K562 (cell line): ENCODE data around the gene APOL3. TPM values are rescaled to one million over a fixed set of nuclear protein-coding genes. Genes with fewer than 3 reads are reported as not detected.

ENCODE experiments used
- ATF7 ChIP-seq: fragments of 450-650 bp; IDR thresholded peaks from 2 replicates; pipeline ENCODE4 v1.7.1; 2014; ENCODE audit warnings: mild to moderate bottlenecking, moderate library complexity
- C11orf30 ChIP-seq: fragments of 450-650 bp; IDR thresholded peaks from 2 replicates; pipeline ENCODE4 v1.6.1; 2016; ENCODE audit warnings: low read depth, mild to moderate bottlenecking
- CBX3 ChIP-seq, 2 experiments: IDR thresholded peaks; 1 replicate in 1 of 2; 2 replicates in 1 of 2; pipeline ENCODE4 v1.6.1; 2012; ENCODE audit warnings: inconsistent platforms in 2 of 2, low read length in 2 of 2, borderline replicate concordance in 1 of 2, control low read depth in 1 of 2
- FOXJ3 ChIP-seq: sonication (generic); formaldehyde crosslinking; IDR thresholded peaks from 2 replicates; pipeline ENCODE4 v1.4.0; 2020; ENCODE audit warnings: mild to moderate bottlenecking, missing genetic modification reagents
- ILK ChIP-seq: fragments of 450-650 bp; IDR thresholded peaks from 2 replicates; pipeline ENCODE4 v1.6.1; 2016; ENCODE audit warnings: missing genetic modification characterization, low read depth, mild to moderate bottlenecking, missing compliant biosample characterization, moderate library complexity, borderline replicate concordance
- MNT ChIP-seq, 2 experiments: fragments of 450-650 bp; conservative IDR thresholded peaks; 2 replicates each; pipeline ENCODE4 v1.6.1; 2017; ENCODE audit warnings: mild to moderate bottlenecking in 2 of 2, moderate library complexity in 2 of 2
- MTA1 ChIP-seq: fragments of 450-650 bp; IDR thresholded peaks from 2 replicates; pipeline ENCODE4 v1.6.1; 2017; ENCODE audit warnings: borderline replicate concordance
- MTA3 ChIP-seq: fragments of 450-650 bp; formaldehyde crosslinking; IDR thresholded peaks from 2 replicates; pipeline ENCODE4 v1.6.1; 2017; ENCODE audit warnings: mild to moderate bottlenecking, borderline replicate concordance
- PHTF2 ChIP-seq: fragments of 250-450 bp; sonication (Bioruptor Pico); IDR thresholded peaks from 2 replicates; pipeline ENCODE4 v1.5.0; 2021; ENCODE audit warnings: mild to moderate bottlenecking
- PTBP1 ChIP-seq: fragments of 200-400 bp; formaldehyde crosslinking; IDR thresholded peaks from 2 replicates; pipeline ENCODE4 v1.6.1; 2017; ENCODE audit warnings: low read depth, low read length
- SAP30 ChIP-seq: fragments of 200-600 bp; sonication (generic); IDR thresholded peaks from 2 replicates; pipeline ENCODE4 v1.6.1; 2012; ENCODE audit warnings: borderline replicate concordance, low read depth, mild to moderate bottlenecking, moderate library complexity, low read length, control low read depth, inconsistent platforms; ENCODE audit not compliant: insufficient read depth, poor library complexity, severe bottlenecking
- SFPQ ChIP-seq: fragments of 200-400 bp; formaldehyde crosslinking; IDR thresholded peaks from 2 replicates; pipeline ENCODE4 v1.6.1; 2017; ENCODE audit warnings: mild to moderate bottlenecking, low read depth, low read length, moderate library complexity
- STAG1 ChIP-seq: sonication (generic); formaldehyde crosslinking; IDR thresholded peaks from 2 replicates; pipeline ENCODE4 v1.5.0; 2020; ENCODE audit warnings: missing genetic modification reagents, borderline replicate concordance
- THRAP3 ChIP-seq: fragments of 450-650 bp; IDR thresholded peaks from 2 replicates; pipeline ENCODE4 v1.6.1; 2016; ENCODE audit warnings: mild to moderate bottlenecking, inconsistent platforms, borderline replicate concordance
- U2AF2 ChIP-seq: fragments of 200-400 bp; formaldehyde crosslinking; optimal IDR thresholded peaks from 2 replicates; pipeline ENCODE3; 2017; ENCODE audit warnings: low read depth, mild to moderate bottlenecking, low read length
- ZBTB34 ChIP-seq: fragments of 250-450 bp; sonication (Bioruptor Pico); IDR thresholded peaks from 2 replicates; pipeline ENCODE4 v1.8.0; 2021; ENCODE audit warnings: mild to moderate bottlenecking, moderate library complexity
- ZNF165 ChIP-seq: fragments of 250-450 bp; sonication (Bioruptor Pico); IDR thresholded peaks from 2 replicates; pipeline ENCODE4 v1.4.0; 2020; ENCODE audit warnings: borderline replicate concordance
- ZNF408 ChIP-seq: fragments of 250-450 bp; sonication (Bioruptor Pico); IDR thresholded peaks from 2 replicates; pipeline ENCODE4 v1.4.0; 2020; ENCODE audit warnings: low read depth, mild to moderate bottlenecking, moderate library complexity
- ZNF695 ChIP-seq: fragments of 450-650 bp; formaldehyde crosslinking; IDR thresholded peaks from 2 replicates; pipeline ENCODE4 v1.4.0; 2020; ENCODE audit warnings: mild to moderate bottlenecking, moderate library complexity
- ZNF740 ChIP-seq, 3 experiments: fragments of 200-800 bp in 1 of 3; sonication (Bioruptor generic) in 1 of 3; sonication (generic) in 1 of 3; formaldehyde crosslinking in 1 of 3; IDR thresholded peaks; 2 replicates each; pipeline versions ENCODE4 v1.6.1 to v1.8.0; 2016 to 2022; ENCODE audit warnings: mild to moderate bottlenecking in 2 of 3, missing compliant biosample characterization in 2 of 3, missing genetic modification characterization in 2 of 3, missing genetic modification reagents in 1 of 3
- polyA plus RNA-seq, 8 experiments: library from polyadenylated mRNA; depleted of rRNA in 4 of 8; stranded (reverse) in 5 of 8; unstranded in 3 of 8; fragments of >200 nt; fragmentation: Nextera tagmentation in 2 of 8; fragmentation: Illumina TruSeq in 1 of 8; extraction: Ambion mirVana in 2 of 8; extraction: Trizol in 1 of 8; gene quantifications; 2 replicates each; pipeline versions ENCODE4 v1.2.1 to v1.2.3, GENCODE V29; 2011 to 2014; ENCODE audit warnings: inconsistent platforms in 1 of 8, missing spikeins in 1 of 8
- total RNA-seq, 7 experiments: library from RNA; depleted of rRNA in 6 of 7; stranded (reverse); fragments of >200 nt in 6 of 7; fragmentation: Illumina TruSeq in 2 of 7; extraction: Trizol in 2 of 7; gene quantifications; 2 replicates each; pipeline versions ENCODE4 v1.2.1 to v1.2.3, GENCODE V29; 2011 to 2021; ENCODE audit warnings: low replicate concordance in 1 of 7
- TF ChIP-seq, protein P1 (sequence below): fragments of 250-450 bp; sonication (Bioruptor Pico); IDR thresholded peaks from 2 replicates; pipeline ENCODE4 v1.8.0; 2022; ENCODE audit warnings: moderate library complexity, mild to moderate bottlenecking, inconsistent platforms

The APOL3 gene
- total and polyA plus RNA-seq, 9 of the 15 experiments (the other 6 are each of a cell fraction or from before 2014, with no cell fraction given) = 0.25 to 1.1 (median 0.56) TPM; not detected in 1

DNA sequence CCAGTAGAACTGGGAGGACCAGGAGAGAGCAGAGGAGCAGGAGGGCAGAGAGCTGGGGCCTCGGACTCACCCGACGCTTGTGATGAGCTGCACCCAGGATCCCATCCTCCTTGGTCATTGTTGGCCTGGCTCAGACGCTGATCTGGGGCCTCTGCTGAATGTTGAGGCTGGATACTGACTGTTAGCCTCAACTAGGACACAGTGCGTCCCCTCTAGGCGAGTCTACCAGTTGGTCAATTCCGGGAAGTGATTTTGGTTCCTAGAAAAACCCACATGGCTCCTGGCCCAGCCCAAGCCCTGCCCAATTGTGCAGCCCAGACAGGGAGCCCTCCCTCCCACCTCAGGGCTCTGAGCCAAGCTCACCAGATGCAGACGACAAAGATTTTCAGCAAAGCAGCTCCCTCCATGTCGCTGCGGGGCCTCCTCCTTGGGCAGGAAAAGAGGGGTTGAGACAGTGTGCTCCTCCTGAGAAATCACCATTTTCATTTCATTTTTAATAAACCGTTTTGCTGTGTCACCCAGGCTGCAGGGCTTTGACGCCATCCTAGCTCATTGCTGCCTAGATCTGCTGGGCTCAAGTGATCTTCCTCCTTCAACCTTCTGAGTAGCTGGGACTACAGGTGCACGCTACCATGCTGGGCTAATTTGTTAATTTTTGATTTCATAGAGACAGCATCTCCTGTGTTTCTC lies 41.2 kb upstream of the APOL3 start, which contains the start of gene APOL4 (continued):
- no peak for TF ChIP-seq ZNF740 (CRISPR knock-in tag; IDR thresholded peaks at IDR 0.05)
- no peak for TF ChIP-seq ZNF740 (tag; IDR thresholded peaks at IDR 0.05)
- TF ChIP-seq ILK (tag) = no peak
- TF ChIP-seq C11orf30 = peak; percentile 70
- no peak for TF ChIP-seq ZBTB34 (CRISPR knock-in tag)
- TF ChIP-seq SAP30 = no peak
- no peak for TF ChIP-seq ZNF165 (CRISPR knock-in tag)
- no peak for TF ChIP-seq CBX3 (IDR thresholded peaks at IDR 0.05; ENCODE audit: borderline replicate concordance in 1 of 2, low read length in 2 of 2)
- TF ChIP-seq U2AF2 = no peak
- no peak for TF ChIP-seq PHTF2 (CRISPR knock-in tag)
- TF ChIP-seq, protein P1, sequence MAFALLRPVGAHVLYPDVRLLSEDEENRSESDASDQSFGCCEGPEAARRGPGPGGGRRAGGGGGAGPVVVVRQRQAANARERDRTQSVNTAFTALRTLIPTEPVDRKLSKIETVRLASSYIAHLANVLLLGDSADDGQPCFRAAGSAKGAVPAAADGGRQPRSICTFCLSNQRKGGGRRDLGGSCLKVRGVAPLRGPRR (CRISPR knock-in tag) = no peak
- TF ChIP-seq ATF7 = peak; percentile 79
- no peak for TF ChIP-seq THRAP3
- no peak for TF ChIP-seq ZNF408 (CRISPR knock-in tag)
- TF ChIP-seq PTBP1 = no peak
- TF ChIP-seq SFPQ = no peak
- TF ChIP-seq MTA1 = no peak
- peak; percentile 51; the same call in 1 of the 2 replicates for TF ChIP-seq MTA3
- no peak for TF ChIP-seq ZNF695 (CRISPR knock-in tag)
- TF ChIP-seq FOXJ3 (CRISPR knock-in tag) = no peak
- no peak for TF ChIP-seq STAG1 (CRISPR knock-in tag)
- peak; percentile 26 to 78; a peak in 2 of 4 replicates for TF ChIP-seq MNT (conservative IDR thresholded peaks at IDR 0.05)
